GM12865 (cell line): ENCODE data around the gene TRABD2B.

ENCODE experiments used
- DNase-seq: peaks from one replicate; pipeline ENCODE4 v3.0.0; 2010; ENCODE audit warnings: low read depth
- H3K4me3 ChIP-seq: 2 replicates; pipeline ENCODE4 v1.5.1; 2011; ENCODE audit warnings: mild to moderate bottlenecking, low read depth, low read length, control low read depth
- CTCF ChIP-seq: IDR thresholded peaks from 2 replicates; pipeline ENCODE4 v1.5.1; 2011; ENCODE audit warnings: low read length, control low read depth, low read depth, inconsistent platforms; ENCODE audit not compliant: insufficient read depth; ENCODE audit errors: missing control alignments

TRABD2B gene

GRCh38 chr1:47993881-47994625 is 3.1 kb downstream of the TRABD2B start:
- DNase-seq, result no peak
- TF ChIP-seq CTCF, result no peak
- no peak overlapping the region for H3K4me3 ChIP-seq

DNA sequence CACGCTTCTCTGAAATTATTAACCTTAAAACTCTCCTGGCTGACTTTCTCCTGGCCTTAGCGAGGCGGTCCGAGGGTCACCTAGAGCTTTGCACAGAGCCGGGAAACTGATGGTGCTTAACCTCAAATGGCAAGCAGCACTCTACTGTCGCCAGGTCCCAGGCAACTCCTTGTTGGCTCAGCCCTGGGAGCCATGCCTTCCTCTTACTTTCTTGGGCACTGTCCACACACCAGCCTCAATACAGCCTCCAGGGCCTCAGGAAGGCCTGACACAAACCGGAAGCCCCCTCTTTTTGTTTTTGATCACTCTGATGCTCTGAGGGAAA is 3.8 kb downstream of the TRABD2B start:
- DNase-seq, result no peak
- no peak overlapping the region for H3K4me3 ChIP-seq
- no peak for TF ChIP-seq CTCF

DNA sequence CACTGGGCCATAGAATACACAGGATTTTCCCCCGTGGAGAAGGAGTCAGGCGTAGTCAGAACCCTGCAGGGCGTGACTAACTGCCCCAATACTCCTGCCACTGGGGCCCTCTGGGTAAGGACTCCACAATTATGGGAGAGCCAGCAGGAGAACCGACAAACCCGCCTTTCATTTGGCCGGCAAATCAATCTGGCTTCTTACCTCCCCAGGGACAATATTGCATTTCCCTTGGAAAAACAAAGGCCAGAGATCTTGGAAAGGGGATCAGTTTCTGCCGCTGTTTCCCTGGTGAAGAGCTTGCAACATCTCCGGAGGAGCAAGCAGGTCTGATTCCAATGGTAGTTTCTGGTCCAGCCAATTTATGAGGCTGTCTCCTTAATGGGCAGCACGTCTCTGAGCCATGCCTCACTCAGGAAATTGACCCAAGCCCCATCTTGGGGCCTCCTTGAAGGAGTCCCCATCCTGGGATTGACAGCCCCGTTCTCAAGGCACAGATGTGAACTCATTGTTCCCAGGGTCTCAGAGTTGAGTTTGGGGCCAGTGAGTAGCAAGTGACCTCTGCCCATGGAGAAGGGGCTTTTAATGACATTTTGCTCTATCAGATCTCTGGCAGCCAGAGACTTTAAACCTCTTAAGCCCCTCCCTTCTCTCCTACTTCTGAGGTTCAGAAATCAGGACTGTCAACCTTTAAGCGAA is 4.3 kb downstream of the TRABD2B start:
- TF ChIP-seq CTCF, result no peak
- H3K4me3 ChIP-seq, result no peak overlapping the region
- DNase-seq, result no peak

- H3K4me3 ChIP-seq, result no peak overlapping the region
- no peak for DNase-seq
- TF ChIP-seq CTCF, result no peak
Observed at GRCh38 chr1:47991673-47992072, 5.5 kb downstream of the TRABD2B start.

DNA sequence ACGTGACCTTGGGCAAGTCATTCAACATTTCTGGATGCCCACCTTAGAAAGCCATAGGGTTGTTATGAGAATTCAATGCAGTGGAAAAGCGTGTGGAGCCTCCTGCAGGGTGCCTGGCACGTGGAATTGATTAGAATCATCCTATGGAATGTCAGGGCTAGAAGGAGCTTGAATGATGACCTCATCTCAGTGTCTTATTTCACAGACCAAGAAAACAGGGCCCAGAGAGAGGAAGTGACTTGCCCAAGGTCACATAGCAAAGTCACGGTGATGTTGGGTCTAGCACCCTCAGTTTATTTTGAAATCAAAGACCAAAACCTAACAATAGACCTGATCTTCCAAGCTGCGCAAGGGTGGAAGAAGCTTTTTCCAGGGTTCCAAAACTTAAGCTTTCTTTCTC is 6.0 kb downstream of the TRABD2B start:
- TF ChIP-seq CTCF, result no peak
- no peak overlapping the region for H3K4me3 ChIP-seq
- DNase-seq, result no peak

- H3K4me3 ChIP-seq, result no peak overlapping the region
- no peak for DNase-seq
- TF ChIP-seq CTCF, result no peak
Observed at GRCh38 chr1:47990286-47990685, 6.9 kb downstream of the TRABD2B start.
